HCT116 (cell line): ENCODE measurements around the gene SEMA3E.

Experiments
- CTCF ChIP-seq, 3 experiments: fragments of 200-600 bp in 1 of 3; sonication (generic) in 1 of 3; IDR thresholded peaks in 2 of 3; conservative IDR thresholded peaks in 1 of 3; 2 replicates each; pipeline ENCODE4 v1.5.1; 2012 to 2017; ENCODE audit warnings: low read depth in 2 of 3, low read length in 2 of 3, antibody characterized with exemption in 1 of 3, borderline replicate concordance in 1 of 3, control low read depth in 1 of 3, mild to moderate bottlenecking in 1 of 3, mixed read lengths in 1 of 3, mixed run types in 1 of 3, moderate library complexity in 1 of 3; ENCODE audit not compliant: insufficient read depth in 1 of 3
- EZH2phosphoT487 ChIP-seq: fragments of 200-600 bp; IDR thresholded peaks from 2 replicates; pipeline ENCODE4 v1.6.1; 2018; ENCODE audit warnings: antibody characterized with exemption, borderline replicate concordance
- JUND ChIP-seq: IDR thresholded peaks from 2 replicates; pipeline ENCODE4 v1.6.1; 2012
- MAX ChIP-seq: IDR thresholded peaks from 2 replicates; pipeline ENCODE4 v1.6.1; 2012
- POLR2A ChIP-seq: IDR thresholded peaks from 2 replicates; pipeline ENCODE4 v1.7.0; 2011; ENCODE audit warnings: borderline replicate concordance; ENCODE audit not compliant: insufficient read depth, insufficient read length; ENCODE audit errors: extremely low read depth
- REST ChIP-seq: IDR thresholded peaks from 2 replicates; pipeline ENCODE4 v1.6.1; 2012; ENCODE audit warnings: low read depth

- no peak for TF ChIP-seq CTCF (IDR thresholded peaks at IDR 0.05 in 2 of 3, conservative IDR thresholded peaks at IDR 0.05 in 1 of 3; ENCODE audit: borderline replicate concordance in 1 of 3, insufficient read depth in 1 of 3, low read depth in 2 of 3, low read length in 2 of 3)
- TF ChIP-seq POLR2A = no peak
- no peak for TF ChIP-seq JUND
- no peak for TF ChIP-seq REST
- no peak for TF ChIP-seq EZH2phosphoT487
- TF ChIP-seq MAX = no peak
These were observed 310.5 kb downstream of the SEMA3E start for GRCh38 chr7:83338277-83338950.
